K562 (cell line): Measurements from ENCODE around the gene LAMB1. TPM values are rescaled to one million over a fixed set of nuclear protein-coding genes. Genes with fewer than 3 reads are reported as not detected.

Experiments used
- ATAC-seq: fragments of 200-7000 bp; cut with Tn5 transposase; 3 replicates; pipeline ENCODE4 v1.9.1; 2020; ENCODE audit warnings: moderate library complexity
- BruUV-seq: library from RNA; stranded (reverse); fragments of 400-500 nt; replicated peaks from 2 replicates; lab custom pipeline; 2021; lab: Mats Ljungman, UMichigan
- CTCF ChIA-PET: fragments of 300-600 bp; formaldehyde crosslinking; extraction: SDS; loops from one replicate; lab custom pipeline; 2021; ENCODE audit warnings: low intra/inter-chr PET ratio; lab: Yijun Ruan, JAX
- POLR2A ChIA-PET: fragments of 300-600, 350-650 bp; sonication (Branson Sonifier 250); formaldehyde crosslinking; extraction: SDS; loops from one replicate; lab custom pipeline; 2021; ENCODE audit warnings: antibody characterized with exemption, inconsistent platforms; lab: Yijun Ruan, JAX
- DNase-seq, 4 experiments: peaks; one replicate each; pipeline versions ENCODE4 v3.0.0 to v3.0.0-alpha.2; 2011 to 2018; ENCODE audit warnings: low spot score in 3 of 4, mixed read lengths in 3 of 4; ENCODE audit errors: extremely low read depth in 1 of 4
- FAIRE-seq: peaks from 2 replicates; lab custom pipeline; 2011; peaks lifted over from hg19 to GRCh38; lab: Jason Lieb, UNC
- H2AFZ ChIP-seq: 2 replicates; pipeline ENCODE4 v1.6.0; 2011; ENCODE audit warnings: low read depth, low read length, control low read depth, inconsistent platforms
- H3K27ac ChIP-seq: fragments of 200-600 bp; 3 replicates; pipeline ENCODE4 v1.8.0; 2011; ENCODE audit warnings: low read depth, mild to moderate bottlenecking, control low read depth, inconsistent platforms, low read length, moderate library complexity, mixed read lengths; ENCODE audit errors: extremely low read depth
- H3K27me3 ChIP-seq, 2 experiments: fragments of 300-600 bp in 1 of 2; 2 replicates in 1 of 2; 3 replicates in 1 of 2; pipeline versions ENCODE4 v1.6.0 to v1.8.0; 2011; ENCODE audit warnings: inconsistent platforms in 2 of 2, low read length in 2 of 2, mild to moderate bottlenecking in 1 of 2, mixed read lengths in 1 of 2, moderate library complexity in 1 of 2; ENCODE audit not compliant: control insufficient read depth in 2 of 2, insufficient read depth in 2 of 2
- H3K36me3 ChIP-seq: fragments of 300-600 bp; 3 replicates; pipeline ENCODE4 v1.8.0; 2011; ENCODE audit warnings: mild to moderate bottlenecking, low read length, inconsistent platforms; ENCODE audit not compliant: control insufficient read depth, insufficient read depth
- H3K4me1 ChIP-seq, 2 experiments: fragments of 200-600 bp in 1 of 2; replicated peaks in 1 of 2; 2 replicates in 1 of 2; 3 replicates in 1 of 2; pipeline versions ENCODE4 v1.5.1 to v1.8.0; 2011; ENCODE audit warnings: inconsistent platforms in 2 of 2, low read length in 2 of 2, mild to moderate bottlenecking in 1 of 2, mixed read lengths in 1 of 2, moderate library complexity in 1 of 2; ENCODE audit not compliant: control insufficient read depth in 2 of 2, insufficient read depth in 2 of 2
- H3K4me2 ChIP-seq: 2 replicates; pipeline ENCODE4 v1.6.1; 2011; ENCODE audit warnings: low read length, control low read depth, inconsistent platforms, mixed read lengths; ENCODE audit not compliant: insufficient read depth
- H3K4me3 ChIP-seq: fragments of 200-600 bp; sonication (generic), shearing (Covaris generic); 2 replicates; pipeline ENCODE4 v1.5.1; 2016; ENCODE audit warnings: control low read depth, inconsistent platforms
- H3K79me2 ChIP-seq: fragments of 200-600 bp; 3 replicates; pipeline ENCODE4 v1.8.0; 2011; ENCODE audit warnings: low read length, inconsistent platforms; ENCODE audit not compliant: control insufficient read depth, insufficient read depth
- H3K9ac ChIP-seq, 2 experiments: 2 replicates each; pipeline versions ENCODE4 v1.6.0 to v1.6.1; 2011; ENCODE audit warnings: low read depth in 2 of 2, low read length in 2 of 2, control low read depth in 1 of 2, inconsistent platforms in 1 of 2, mild to moderate bottlenecking in 1 of 2, mixed read lengths in 1 of 2; ENCODE audit not compliant: insufficient read depth in 1 of 2
- H3K9me1 ChIP-seq: one replicate; pipeline ENCODE4 v1.6.0; 2011; ENCODE audit warnings: inconsistent platforms, mild to moderate bottlenecking, low read length, moderate library complexity; ENCODE audit not compliant: control insufficient read depth, insufficient read depth
- H3K9me3 ChIP-seq: replicated peaks from 2 replicates; pipeline ENCODE4 v1.5.1; 2011; ENCODE audit warnings: low read depth, low read length, inconsistent platforms; ENCODE audit not compliant: control insufficient read depth, insufficient read depth
- H4K20me1 ChIP-seq: replicated peaks from 2 replicates; pipeline ENCODE4 v1.6.1; 2011; ENCODE audit warnings: low read length, inconsistent platforms, mixed read lengths; ENCODE audit not compliant: control insufficient read depth, insufficient read depth
- C11orf30 ChIP-seq: fragments of 450-650 bp; IDR thresholded peaks from 2 replicates; pipeline ENCODE4 v1.6.1; 2016; ENCODE audit warnings: low read depth, mild to moderate bottlenecking
- NCOA2 ChIP-seq, 2 experiments: fragments of 450-650 bp; IDR thresholded peaks; 2 replicates each; pipeline ENCODE4 v1.6.1; 2018; ENCODE audit warnings: mild to moderate bottlenecking in 2 of 2, moderate library complexity in 1 of 2; ENCODE audit not compliant: partially characterized antibody in 2 of 2
- NFATC3 ChIP-seq: fragments of 450-650 bp; IDR thresholded peaks from 2 replicates; pipeline ENCODE4 v1.6.1; 2017; ENCODE audit warnings: mild to moderate bottlenecking
- NFE2 ChIP-seq: IDR thresholded peaks from 2 replicates; pipeline ENCODE4 v1.6.1; 2014; ENCODE audit warnings: antibody characterized with exemption, low read depth
- NFXL1 ChIP-seq: fragments of 450-650 bp; formaldehyde crosslinking; IDR thresholded peaks from 2 replicates; pipeline ENCODE4 v1.4.0; 2021; ENCODE audit warnings: mild to moderate bottlenecking
- RBM34 ChIP-seq: fragments of 200-400 bp; formaldehyde crosslinking; IDR thresholded peaks from 2 replicates; pipeline ENCODE4 v1.6.1; 2018; ENCODE audit warnings: low read length, borderline replicate concordance; ENCODE audit not compliant: insufficient read depth
- SMARCE1 ChIP-seq: fragments of 450-650 bp; IDR thresholded peaks from 2 replicates; pipeline ENCODE4 v1.7.1; 2016; ENCODE audit warnings: mild to moderate bottlenecking
- TGIF2 ChIP-seq: sonication (generic); formaldehyde crosslinking; IDR thresholded peaks from 2 replicates; pipeline ENCODE4 v1.8.1; 2022; ENCODE audit warnings: mild to moderate bottlenecking, missing genetic modification reagents, moderate library complexity
- ZNF121 ChIP-seq: sonication (generic); formaldehyde crosslinking; conservative IDR thresholded peaks from 2 replicates; pipeline ENCODE4 v1.8.0; 2022; ENCODE audit warnings: missing genetic modification reagents
- ZNF197 ChIP-seq: fragments of 200-800 bp; sonication (Bioruptor generic); IDR thresholded peaks from 2 replicates; pipeline ENCODE4 v1.6.1; 2016; ENCODE audit warnings: low read depth, missing genetic modification characterization, missing compliant biosample characterization
- ZNF239 ChIP-seq: fragments of 250-450 bp; sonication (Bioruptor Pico); IDR thresholded peaks from 2 replicates; pipeline ENCODE4 v1.4.0; 2020; ENCODE audit warnings: mild to moderate bottlenecking
- WGBS: fragments of 100-300 bp; shearing (Covaris generic); methylation state at CpG from one replicate; pipeline ENCODE4 v1.1.6; 2016; ENCODE audit warnings: low coverage, mixed read lengths; ENCODE audit not compliant: insufficient coverage; ENCODE audit errors: missing lambda C conversion rate; 5-methylcytosine and 5-hydroxymethylcytosine counted together
- in situ Hi-C: fragments of 300-500 bp; cut with MboI; formaldehyde crosslinking; loops from 4 replicates; pipeline ENCODE4 v1.15.0; 2018; ENCODE audit warnings: inconsistent platforms, mixed read lengths
- intact Hi-C: fragments of 100-400 bp; cut with micrococcal nuclease; formaldehyde crosslinking; loops from 2 replicates; pipeline ENCODE4 v1.14.2; 2022
- polyA plus RNA-seq, 8 experiments: library from polyadenylated mRNA; depleted of rRNA in 4 of 8; stranded (reverse) in 5 of 8; unstranded in 3 of 8; fragments of >200 nt; fragmentation: Nextera tagmentation in 2 of 8; fragmentation: Illumina TruSeq in 1 of 8; extraction: Ambion mirVana in 2 of 8; extraction: Trizol in 1 of 8; gene quantifications; 2 replicates each; pipeline versions ENCODE4 v1.2.1 to v1.2.3, GENCODE V29; 2011 to 2014; ENCODE audit warnings: inconsistent platforms in 1 of 8, missing spikeins in 1 of 8
- total RNA-seq, 7 experiments: library from RNA; depleted of rRNA in 6 of 7; stranded (reverse); fragments of >200 nt in 6 of 7; fragmentation: Illumina TruSeq in 2 of 7; extraction: Trizol in 2 of 7; gene quantifications; 2 replicates each; pipeline versions ENCODE4 v1.2.1 to v1.2.3, GENCODE V29; 2011 to 2021; ENCODE audit warnings: low replicate concordance in 1 of 7
- TF ChIP-seq, protein P1 (sequence below): sonication (generic); formaldehyde crosslinking; IDR thresholded peaks from 2 replicates; pipeline ENCODE4 v1.8.0; 2023; ENCODE audit warnings: mild to moderate bottlenecking, missing genetic modification reagents
- TF ChIP-seq, protein P2 (sequence below), 2 experiments: fragments of 450-650 bp in 1 of 2; IDR thresholded peaks; 2 replicates each; pipeline ENCODE4 v1.6.1; 2011 to 2017; ENCODE audit warnings: low read depth in 2 of 2, antibody characterized with exemption in 1 of 2, borderline replicate concordance in 1 of 2, low read length in 1 of 2, mild to moderate bottlenecking in 1 of 2, mixed read lengths in 1 of 2; ENCODE audit not compliant: control insufficient read depth in 1 of 2
- TF ChIP-seq, protein P3 (sequence below): fragments of 200-800 bp; sonication (Bioruptor generic); IDR thresholded peaks from 2 replicates; pipeline ENCODE4 v1.6.1; 2017; ENCODE audit warnings: missing genetic modification characterization, missing compliant biosample characterization

LAMB1 gene
- total and polyA plus RNA-seq, 9 of the 15 experiments (the other 6 are each of a cell fraction or from before 2014, with no cell fraction given), result 6.0 to 17.7 (median 12.3) TPM

DNA sequence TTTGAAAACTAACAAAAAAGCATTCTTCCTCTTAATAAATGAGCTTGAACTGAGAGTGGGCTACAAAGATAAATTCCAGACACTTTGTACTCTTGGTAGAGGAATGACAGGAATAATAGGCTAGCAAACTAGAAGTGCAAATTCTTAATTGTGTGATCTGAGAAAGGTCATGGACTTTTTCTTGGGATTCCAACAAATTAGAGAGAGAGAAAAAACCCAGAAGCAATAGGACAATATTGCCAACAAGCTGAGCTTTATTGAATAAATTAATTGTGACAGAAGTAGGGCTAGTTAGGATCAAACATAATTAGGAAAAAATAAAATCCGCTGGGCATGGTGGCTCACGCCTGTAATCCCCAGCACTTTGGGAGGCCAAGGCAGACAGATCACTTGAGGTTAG lies 41.4 kb upstream of the LAMB1 start:
- DNase-seq, result no peak
- H3K36me3 ChIP-seq, result no peaks in the 10 kb centered on the region
- TF ChIP-seq ZNF121 (CRISPR knock-in tag) (no peak), ZNF197 (CRISPR knock-in tag) (no peak), C11orf30 (no peak), NFATC3 (no peak), TGIF2 (CRISPR knock-in tag) (no peak), NCOA2 (IDR thresholded peaks at IDR 0.05; ENCODE audit: partially characterized antibody in 2 of 2) (no peak), NFE2 (no peak), SMARCE1 (no peak), NFXL1 (CRISPR knock-in tag) (no peak), ZNF239 (CRISPR knock-in tag) (no peak), RBM34 (no peak)
- TF ChIP-seq, protein P1, sequence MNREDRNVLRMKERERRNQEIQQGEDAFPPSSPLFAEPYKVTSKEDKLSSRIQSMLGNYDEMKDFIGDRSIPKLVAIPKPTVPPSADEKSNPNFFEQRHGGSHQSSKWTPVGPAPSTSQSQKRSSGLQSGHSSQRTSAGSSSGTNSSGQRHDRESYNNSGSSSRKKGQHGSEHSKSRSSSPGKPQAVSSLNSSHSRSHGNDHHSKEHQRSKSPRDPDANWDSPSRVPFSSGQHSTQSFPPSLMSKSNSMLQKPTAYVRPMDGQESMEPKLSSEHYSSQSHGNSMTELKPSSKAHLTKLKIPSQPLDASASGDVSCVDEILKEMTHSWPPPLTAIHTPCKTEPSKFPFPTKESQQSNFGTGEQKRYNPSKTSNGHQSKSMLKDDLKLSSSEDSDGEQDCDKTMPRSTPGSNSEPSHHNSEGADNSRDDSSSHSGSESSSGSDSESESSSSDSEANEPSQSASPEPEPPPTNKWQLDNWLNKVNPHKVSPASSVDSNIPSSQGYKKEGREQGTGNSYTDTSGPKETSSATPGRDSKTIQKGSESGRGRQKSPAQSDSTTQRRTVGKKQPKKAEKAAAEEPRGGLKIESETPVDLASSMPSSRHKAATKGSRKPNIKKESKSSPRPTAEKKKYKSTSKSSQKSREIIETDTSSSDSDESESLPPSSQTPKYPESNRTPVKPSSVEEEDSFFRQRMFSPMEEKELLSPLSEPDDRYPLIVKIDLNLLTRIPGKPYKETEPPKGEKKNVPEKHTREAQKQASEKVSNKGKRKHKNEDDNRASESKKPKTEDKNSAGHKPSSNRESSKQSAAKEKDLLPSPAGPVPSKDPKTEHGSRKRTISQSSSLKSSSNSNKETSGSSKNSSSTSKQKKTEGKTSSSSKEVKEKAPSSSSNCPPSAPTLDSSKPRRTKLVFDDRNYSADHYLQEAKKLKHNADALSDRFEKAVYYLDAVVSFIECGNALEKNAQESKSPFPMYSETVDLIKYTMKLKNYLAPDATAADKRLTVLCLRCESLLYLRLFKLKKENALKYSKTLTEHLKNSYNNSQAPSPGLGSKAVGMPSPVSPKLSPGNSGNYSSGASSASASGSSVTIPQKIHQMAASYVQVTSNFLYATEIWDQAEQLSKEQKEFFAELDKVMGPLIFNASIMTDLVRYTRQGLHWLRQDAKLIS (CRISPR knock-in tag), result no peak
- TF ChIP-seq, protein P2, sequence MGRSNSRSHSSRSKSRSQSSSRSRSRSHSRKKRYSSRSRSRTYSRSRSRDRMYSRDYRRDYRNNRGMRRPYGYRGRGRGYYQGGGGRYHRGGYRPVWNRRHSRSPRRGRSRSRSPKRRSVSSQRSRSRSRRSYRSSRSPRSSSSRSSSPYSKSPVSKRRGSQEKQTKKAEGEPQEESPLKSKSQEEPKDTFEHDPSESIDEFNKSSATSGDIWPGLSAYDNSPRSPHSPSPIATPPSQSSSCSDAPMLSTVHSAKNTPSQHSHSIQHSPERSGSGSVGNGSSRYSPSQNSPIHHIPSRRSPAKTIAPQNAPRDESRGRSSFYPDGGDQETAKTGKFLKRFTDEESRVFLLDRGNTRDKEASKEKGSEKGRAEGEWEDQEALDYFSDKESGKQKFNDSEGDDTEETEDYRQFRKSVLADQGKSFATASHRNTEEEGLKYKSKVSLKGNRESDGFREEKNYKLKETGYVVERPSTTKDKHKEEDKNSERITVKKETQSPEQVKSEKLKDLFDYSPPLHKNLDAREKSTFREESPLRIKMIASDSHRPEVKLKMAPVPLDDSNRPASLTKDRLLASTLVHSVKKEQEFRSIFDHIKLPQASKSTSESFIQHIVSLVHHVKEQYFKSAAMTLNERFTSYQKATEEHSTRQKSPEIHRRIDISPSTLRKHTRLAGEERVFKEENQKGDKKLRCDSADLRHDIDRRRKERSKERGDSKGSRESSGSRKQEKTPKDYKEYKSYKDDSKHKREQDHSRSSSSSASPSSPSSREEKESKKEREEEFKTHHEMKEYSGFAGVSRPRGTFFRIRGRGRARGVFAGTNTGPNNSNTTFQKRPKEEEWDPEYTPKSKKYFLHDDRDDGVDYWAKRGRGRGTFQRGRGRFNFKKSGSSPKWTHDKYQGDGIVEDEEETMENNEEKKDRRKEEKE (IDR thresholded peaks at IDR 0.05; ENCODE audit: borderline replicate concordance in 1 of 2, control insufficient read depth in 1 of 2, low read depth in 2 of 2, low read length in 1 of 2), result no peak
- TF ChIP-seq, protein P3, sequence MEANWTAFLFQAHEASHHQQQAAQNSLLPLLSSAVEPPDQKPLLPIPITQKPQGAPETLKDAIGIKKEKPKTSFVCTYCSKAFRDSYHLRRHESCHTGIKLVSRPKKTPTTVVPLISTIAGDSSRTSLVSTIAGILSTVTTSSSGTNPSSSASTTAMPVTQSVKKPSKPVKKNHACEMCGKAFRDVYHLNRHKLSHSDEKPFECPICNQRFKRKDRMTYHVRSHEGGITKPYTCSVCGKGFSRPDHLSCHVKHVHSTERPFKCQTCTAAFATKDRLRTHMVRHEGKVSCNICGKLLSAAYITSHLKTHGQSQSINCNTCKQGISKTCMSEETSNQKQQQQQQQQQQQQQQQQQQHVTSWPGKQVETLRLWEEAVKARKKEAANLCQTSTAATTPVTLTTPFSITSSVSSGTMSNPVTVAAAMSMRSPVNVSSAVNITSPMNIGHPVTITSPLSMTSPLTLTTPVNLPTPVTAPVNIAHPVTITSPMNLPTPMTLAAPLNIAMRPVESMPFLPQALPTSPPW (CRISPR knock-in tag), result no peak
- TF ChIP-seq, all 486 proteins: peak for 0
- Histone ChIP-seq H3K9me3 (no peaks in the 10 kb centered on the region), H3K9me1 (no peaks in the 10 kb centered on the region), H3K9ac (no peak overlapping the region), H3K79me2 (no peaks in the 10 kb centered on the region), H3K27me3 (no peaks in the 10 kb centered on the region), H3K27ac (no peak overlapping the region), H2AFZ (no peak overlapping the region), H4K20me1 (no peaks in the 10 kb centered on the region), H3K4me2 (no peak overlapping the region), H3K4me3 (no peak overlapping the region), H3K4me1 (no peaks in the 10 kb centered on the region)
- CTCF ChIA-PET, result no interaction called here
- WGBS, result 77% methylated on average over 2 of the region's 2 CpGs
- POLR2A ChIA-PET, result interaction anchor here (0.9 kb wide), 1 partner anchor 23 kb away, joined by 3 read pairs; no protein-coding TSS in a partner anchor
- intact Hi-C loops (no loop called here), in situ Hi-C loops (no loop called here)
- no peak for FAIRE-seq
- no peak for ATAC-seq
- no TSS peak for BruUV-seq
